Tongue (tissue), 2 donors: Measurements from ENCODE around the gene RMRP. TPM values are rescaled to one million over a fixed set of nuclear protein-coding genes. Genes with fewer than 3 reads are reported as not detected.
"Not testable (repeated sequence)": the region's sequence is repeated elsewhere in the genome, so short reads cannot be mapped to it uniquely, and the experiment has no call there.

Source experiments
- DNase-seq: peaks from one replicate; pipeline ENCODE4 v3.0.0-alpha.2; 2015
- total RNA-seq: library from RNA; depleted of rRNA; stranded (reverse); fragments of >200 nt; gene quantifications from one replicate; pipeline ENCODE4 v1.2.3, GENCODE V29; 2014

RMRP gene
- total RNA-seq, 1 donor from 2014 or later, result 2,887 TPM

DNA sequence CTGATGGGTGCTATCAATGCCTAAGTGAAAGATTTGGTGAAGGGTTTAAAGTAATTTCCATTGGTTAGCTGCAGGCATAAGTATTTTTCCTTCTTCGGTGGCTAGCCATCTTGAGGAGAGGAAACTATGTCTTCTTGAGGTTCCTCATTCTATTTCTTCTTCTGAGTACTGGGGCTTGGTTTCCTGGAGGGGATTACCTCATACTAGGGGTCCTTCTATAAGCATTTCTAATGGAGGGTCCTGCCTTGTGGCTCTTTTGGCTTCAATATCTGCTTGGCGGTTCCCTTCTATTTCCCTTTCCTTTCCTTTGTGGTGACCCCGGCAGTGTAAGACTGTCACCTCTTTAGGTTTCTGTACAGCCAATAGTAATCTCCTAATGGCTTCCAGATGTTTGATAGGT, 16.3 kb downstream of the RMRP start:
- not testable (repeated sequence) for DNase-seq

DNA sequence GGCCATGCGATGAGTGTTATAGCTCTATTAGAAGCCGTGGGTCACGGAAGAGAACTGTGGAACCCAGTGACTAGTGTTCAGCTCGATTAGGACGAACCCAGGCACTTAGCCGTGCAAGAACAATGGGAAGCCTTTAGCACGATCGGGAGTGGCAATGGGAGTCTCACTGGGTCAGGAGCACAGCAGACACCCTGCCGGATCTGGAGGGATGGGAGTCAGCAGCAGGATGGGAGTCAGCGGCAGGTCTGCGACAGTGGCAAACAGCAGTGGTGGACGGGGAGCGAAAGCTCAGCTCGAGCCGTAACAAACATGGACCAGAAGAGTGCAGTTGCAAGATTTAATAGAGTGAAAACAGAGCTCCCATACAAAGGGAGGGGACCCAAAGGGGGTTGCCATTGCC, 17.4 kb downstream of the RMRP start:
- DNase-seq, result not testable (repeated sequence)

DNA sequence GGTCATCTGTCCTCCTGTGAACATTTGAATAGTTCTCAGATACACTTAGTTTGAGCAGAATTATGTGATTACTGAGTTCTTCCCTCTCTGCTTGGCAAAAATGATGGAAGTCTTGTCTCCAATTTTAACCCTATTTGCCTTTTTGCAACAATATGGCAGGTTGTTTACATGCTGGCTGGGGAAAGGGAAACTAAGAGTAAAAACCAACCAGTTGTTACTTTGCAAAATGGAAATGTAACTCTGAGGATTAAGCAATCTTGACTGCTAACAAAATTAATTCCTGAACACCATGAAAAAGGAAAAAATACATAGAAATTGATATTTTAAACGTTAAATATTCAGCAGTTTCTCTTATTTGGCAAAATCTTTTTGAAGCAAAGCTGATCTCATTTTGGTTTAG, 18.2 kb downstream of the RMRP start:
- DNase-seq, result no peak

DNA sequence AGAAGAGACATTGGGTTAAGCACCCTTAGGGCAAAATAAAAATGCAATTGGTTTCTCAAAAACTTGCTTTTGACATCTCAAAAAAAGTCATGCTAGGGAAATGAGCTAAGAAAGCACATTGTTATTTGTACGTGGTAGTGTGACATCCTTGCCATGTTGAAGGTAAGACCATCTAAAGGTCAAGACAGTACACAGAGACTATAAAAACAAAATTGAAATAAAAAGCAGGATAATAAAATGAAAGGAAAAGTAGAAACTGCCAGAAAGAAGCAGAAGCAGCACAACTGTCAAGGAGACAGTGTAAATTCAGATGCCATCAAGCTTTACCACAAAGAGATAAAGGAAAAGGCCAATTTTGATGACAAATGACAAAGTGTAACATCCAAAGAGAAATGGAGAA, 18.6 kb downstream of the RMRP start:
- not testable (repeated sequence) for DNase-seq

DNA sequence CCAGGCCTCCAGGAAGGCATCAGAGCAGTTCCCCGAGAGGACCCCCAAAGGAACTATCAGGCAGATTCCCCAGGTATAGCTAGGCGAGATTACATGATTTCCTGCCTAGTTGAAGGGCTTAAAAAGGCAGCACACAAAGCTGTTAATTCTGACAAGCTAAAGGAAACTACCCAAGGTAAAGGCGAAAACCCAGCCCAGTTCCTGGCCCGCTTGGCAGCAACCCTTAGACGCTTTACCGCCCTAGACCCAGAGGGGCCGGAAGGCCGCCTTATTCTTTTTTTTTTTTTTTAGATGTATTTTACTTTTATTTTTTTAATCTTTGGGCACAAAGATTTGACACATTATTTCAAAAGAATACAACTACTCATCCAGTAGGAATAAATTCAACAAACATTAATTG, 19.1 kb downstream of the RMRP start:
- DNase-seq, result not testable (repeated sequence)

DNA sequence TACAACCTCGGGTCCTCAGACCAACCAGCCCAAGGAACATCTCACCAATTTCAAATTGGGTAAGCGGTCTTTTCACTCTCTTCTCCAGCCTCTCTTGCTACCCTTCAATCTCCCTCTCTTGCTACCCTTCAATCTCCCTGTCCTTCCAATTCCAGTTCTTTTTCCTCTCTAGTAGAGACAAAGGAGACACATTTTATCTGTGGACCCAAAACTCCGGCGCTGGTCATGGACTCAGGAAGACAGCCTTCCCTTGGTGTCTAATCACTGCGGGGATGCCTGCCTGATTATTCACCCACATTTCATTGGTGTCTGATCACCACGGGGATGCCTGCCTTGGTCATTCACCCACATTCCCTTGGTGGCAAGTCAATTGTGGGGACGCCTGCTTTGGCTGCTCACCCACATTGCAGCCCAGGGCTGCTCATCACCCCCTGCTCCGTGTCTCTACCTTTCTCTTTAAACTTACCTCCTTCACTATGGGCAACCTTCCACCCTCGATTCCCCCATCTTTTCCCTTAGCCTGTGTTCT, 20.3 kb downstream of the RMRP start:
- DNase-seq, result not testable (repeated sequence)

DNA sequence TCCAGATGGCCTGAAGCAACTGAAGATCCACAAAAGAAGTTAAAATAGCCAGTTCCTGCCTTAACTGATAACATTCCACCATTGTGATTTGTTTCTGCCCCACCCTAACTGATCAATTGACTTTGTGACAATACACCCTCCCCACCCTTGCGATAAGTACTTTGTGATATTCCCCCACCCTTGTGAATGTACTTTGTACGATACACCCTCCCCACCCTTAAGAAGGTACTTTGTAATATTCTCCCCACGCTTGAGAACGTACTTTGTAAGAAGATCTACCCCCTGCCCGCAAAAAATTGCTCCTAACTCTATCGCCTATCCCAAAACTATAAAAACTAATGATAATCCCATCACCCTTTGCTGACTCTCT, 21.0 kb downstream of the RMRP start:
- DNase-seq, result not testable (repeated sequence)

DNA sequence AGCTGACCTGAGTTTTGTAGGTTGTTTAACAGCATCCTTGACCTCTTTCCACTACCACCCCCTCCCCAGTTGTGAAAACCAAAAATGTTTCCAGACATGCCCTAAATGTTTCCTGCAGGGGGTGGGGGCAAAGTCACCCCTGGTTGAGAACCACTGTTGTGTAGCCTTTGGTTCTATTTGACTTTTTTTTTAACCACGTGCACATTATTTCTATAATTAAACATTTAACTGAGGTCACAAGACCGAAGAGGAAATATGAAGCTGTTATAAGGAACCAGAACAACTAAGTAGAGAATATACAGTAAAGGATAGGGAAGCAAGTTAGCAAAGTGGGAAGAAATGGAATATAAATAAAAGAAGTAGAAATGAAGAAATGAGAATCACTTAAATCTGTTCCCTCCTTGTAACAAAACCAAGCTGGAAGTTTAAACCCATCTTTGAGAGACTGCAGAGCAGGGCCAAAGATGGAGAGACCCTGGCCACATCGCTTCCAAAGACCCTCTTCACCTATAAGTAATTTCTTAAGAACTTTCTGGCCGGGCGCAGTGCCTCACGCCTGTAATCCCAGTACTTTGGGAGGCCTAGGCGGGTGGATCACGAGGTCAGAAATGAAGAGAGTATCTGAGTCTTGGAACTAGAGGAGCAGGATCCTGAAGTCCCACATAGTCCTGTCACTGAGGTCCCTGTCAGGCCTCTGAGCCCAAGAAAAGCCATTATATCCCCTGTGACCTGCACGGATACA, 21.5 kb downstream of the RMRP start:
- DNase-seq, result no peak

DNA sequence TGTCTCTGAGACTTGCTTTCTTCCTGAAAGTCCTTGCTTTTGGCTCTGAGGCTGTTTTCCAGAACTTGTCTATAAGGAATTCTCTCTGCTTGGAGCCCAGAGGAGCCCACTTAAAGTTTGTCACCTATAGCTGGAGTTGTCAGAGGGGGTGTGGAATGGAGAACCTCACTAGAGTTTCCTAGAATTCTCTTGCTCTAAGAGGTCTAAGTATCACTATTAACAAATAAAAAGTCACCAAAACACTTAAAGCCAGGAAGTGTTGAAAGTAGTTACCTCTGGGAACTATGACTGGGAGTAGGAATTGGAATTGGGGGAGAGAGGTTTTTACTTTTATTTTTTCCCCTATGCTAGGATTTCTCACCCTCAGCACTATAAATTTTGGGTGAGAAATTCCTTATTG, 22.1 kb downstream of the RMRP start:
- no peak for DNase-seq

DNA sequence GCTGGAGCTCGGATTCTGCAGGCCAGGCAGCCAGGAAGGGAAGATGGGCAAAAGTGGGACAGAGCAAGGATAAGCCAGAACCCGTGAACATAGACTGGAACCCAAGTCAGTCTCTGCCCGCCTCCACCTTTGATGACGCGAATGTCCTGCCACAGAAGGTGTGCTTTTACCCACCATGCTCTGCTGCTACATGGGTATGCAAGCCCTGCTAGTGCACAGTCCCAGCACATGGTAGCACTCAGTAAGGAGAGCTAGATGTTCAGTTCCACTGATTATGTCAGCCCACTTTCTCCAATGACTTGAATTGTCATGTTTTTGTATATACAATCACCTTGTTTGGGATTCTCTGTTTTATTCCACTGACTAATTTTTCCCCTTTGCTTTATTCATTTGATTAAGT, 28.2 kb downstream of the RMRP start:
- DNase-seq, result no peak

DNA sequence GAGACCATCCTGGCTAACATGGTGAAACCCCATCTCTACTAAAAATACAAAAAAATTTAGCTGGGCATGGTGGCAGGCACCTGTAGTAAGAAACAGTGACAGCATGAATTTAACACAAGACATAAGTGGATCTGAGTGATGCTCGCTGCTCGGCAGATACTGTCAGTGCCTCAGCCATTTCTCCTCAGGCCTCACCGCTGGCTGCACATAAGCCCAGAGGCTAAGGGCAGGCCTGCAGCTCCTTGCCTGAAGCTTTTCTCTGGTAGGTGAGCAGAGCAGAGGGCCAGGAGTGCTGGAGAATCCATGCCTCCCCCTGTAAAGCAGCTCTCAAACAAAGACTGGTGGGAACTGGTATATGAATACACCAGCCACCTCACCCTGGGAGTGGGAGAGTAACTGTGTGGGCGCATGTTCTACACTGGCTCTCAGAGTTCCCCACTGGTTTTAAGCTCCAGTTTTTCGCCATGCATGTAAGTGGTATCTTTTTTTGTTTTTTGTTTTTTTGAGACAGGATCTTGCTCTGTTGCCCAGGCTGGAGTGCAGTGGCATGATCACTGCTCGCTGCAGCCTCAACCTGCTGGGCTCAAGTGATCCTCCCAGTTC, 29.3 kb downstream of the RMRP start:
- DNase-seq, result no peak

DNA sequence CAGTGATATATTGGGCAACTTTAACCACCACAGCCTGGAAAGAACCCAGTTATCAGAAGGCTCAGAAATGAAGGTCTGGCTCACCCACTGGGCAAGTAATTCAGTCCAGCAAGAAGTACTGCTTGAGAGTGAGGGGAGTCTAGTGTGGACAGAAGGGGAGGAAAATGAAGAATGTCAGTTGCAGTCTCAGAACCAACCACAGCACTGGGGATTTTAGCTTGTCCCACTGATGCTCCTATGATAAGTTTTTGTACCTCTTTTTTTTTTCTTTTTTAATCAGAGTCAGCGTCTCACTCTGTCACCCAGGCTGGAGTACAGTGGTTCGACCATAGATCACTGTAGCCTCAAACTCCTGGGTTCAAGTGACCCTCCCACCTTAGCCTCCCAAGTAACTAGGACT, 30.2 kb downstream of the RMRP start:
- no peak for DNase-seq

DNA sequence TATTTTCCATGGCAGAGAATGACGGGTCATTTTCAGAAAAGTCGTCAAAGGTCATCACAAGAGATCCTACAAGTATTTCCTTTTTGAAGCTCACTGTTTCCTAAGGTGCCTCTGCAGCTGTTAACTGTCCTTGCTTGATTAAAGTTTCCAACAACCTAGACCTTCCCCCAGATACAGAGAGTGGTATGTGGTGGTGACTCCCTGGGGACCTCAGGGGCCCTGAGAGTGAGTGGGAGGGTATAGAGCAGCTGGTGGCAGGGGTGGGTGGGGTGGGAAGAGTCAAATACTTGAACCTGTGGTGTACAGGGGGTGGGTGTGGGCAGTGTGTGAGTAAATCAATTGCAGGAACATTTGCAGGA, 38.0 kb downstream of the RMRP start:
- no peak for DNase-seq

DNA sequence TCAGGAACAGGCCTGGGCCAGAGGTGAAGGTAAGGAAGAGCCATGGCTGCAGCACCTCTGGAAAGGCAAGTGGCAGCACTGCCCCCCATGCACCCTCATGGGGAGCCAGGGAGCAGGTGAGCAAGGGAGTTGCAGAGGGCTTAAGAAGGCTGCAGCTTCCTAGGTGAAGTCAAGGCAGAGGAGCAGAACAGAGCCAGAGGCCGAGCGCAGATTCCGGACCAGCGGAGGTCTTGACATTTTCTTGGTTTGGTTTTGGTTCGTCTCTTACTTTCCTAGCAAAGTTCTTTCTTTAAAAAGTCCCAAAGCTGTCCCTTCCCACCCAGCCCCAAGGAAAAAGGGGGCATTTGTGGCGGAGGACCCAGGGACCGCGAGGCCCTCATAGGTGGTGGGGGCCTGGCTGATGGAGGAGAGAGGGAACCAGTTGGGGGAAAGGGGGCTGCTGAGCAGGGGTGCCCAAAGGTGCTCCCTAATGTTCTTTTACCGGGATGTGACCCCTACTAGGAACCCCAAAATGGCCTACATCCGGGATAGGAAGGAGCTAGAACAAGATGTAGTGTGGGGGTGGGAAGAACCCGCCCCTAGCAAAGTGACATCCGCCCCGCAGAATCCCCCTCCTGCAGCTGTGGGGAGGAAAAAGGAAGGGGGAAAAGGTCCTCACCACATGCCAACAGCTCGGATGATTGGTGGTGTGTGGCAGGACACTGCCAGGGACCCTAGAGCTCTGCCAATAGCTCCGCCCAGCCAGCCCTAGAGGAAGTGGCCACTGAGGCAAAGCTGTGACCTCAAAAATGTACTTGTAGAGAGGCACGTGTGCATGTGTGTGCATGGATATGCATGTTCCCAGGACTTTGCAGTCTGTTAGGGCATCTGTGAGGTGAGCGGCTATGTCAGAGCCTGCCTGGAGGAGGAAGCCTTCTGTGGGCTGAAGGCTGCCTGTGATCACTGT, 38.7 kb downstream of the RMRP start:
- DNase-seq, result no peak

DNA sequence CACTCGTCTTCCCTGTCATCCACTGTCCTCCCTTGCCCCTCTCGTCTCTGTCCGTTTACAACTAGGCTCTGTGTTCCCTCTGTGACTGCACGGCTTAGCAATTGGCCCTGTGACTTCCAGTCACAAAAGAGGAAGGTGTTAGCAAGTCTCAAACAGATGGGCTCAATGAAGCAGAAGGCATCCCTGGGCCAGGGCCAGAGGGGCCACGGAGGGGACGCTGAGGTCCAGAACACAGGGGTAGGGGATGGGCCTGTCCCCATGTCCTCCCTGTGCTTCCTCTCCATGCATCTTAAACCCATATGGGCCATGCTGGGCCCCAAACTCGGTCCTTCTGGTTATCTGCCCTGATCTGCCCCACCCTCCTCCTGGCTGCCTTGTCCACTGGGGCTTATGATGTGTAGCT, 39.5 kb downstream of the RMRP start, which contains the start of gene CD72:
TSS of gene CD72 (minus strand) at position 89 of the 403 bp plus-strand sequence. CDS start 110 bp downstream, outside the sequence.
- DNase-seq, result no peak

DNA sequence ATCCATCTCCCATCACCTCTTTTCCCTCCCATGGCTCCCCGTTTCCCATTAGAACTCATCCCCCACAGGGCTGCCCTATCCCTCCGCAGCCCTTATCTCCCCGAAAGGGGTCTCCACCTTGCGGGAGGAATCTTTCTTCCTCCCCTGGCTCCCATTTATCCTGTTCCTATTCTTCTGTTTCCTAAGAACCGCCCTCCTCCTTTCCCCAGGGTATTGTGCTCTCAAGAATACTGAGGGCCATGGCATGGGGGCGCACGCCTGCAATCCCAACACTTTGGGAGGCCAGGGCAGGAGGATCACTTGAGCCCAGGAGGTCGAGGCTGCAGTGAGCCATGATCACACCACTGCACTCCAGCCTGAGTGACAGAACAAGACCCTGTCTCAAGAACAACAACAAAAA, 40.3 kb downstream of the RMRP start:
- DNase-seq, result no peak

DNA sequence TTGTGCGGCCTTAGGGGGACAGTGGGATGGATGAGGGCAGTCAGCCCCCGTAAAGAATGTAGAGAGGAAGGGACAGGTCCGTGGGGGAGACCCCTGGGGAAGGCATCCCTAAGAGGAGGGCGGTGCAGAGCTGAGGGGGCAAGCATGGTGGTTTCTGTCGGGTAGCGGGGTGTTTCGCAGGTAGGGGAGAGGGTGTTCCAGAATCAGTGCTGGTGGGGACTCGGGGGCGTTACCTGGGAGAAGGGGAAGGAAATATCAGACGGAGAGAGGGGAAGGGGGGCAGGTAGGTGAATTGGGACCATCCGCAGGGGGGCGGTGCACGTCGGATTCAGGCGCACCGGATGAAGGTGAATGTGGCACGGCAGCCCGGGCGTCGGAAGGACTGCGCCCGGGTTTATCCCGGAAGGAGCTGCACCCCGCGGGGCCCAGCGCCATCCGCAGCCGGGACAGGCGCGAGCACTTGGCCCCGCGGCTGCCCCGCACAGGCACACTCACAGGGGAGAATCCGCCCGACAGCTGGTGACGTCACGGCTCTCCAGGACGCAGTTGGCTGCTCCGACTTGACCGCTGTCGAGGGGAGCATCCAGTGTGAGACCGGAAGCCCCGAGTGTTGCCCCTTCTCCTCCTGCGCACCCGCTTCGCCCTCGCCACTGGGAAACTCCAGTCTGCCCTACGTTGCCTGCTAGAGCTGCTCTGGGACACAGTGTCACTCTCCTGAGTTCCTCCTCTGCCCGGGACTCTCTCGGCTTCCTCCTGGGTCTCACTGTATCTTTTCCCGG, 40.9 kb downstream of the RMRP start:
- DNase-seq, result peak; percentile 54

DNA sequence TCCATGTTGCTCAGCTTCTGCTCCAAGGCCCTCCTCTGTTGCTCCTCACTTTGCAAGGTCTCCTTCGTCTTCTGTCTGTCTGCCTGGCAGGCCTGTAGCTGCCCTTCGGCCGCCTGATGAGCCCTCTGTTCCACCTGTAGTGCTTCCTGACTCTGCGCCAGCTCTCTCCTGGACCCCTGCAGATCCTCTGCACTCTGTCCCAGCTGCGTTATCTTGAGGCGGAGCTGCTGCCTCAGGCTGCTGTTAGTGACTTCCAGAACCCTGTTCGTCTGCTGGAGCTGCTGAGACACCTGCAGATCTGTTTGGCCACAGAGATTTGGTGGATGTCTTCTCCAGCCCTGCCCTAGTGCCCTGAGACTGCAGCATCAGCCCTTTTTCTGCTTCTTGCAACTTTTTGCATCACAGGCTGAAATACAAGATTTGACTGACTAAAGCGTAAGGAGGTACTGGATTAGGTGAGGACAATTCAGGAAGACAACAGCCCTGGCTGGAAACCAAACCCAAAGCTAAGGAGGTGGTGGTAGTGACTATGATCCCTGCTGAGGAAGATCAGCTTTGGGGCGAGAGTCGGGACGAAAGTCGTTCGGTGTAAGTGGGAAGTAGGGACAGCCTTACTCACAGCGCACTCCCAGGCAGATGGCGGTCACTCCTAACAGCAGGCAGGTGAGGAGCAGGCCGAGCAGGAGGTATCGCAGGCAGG, 41.7 kb downstream of the RMRP start:
- DNase-seq, result no peak

DNA sequence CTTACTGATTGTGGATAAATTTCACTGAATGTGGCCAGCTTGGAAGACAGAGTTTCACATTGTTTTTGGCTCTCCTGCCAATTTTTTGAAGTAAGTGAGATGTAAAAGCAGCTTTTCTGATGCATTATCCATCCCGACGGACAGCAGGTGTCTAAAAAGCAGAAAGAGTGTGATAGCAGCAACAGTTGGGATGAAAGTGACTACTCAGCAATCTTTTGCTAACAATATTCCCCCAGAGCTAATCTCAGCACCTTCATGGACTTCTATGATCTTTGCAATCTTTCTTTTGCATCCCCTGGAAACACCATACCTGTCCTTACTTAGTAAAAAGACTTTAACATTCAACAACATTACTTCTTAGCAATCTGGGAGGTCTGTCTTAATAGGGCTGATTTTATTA, 45.0 kb downstream of the RMRP start:
- no peak for DNase-seq

DNA sequence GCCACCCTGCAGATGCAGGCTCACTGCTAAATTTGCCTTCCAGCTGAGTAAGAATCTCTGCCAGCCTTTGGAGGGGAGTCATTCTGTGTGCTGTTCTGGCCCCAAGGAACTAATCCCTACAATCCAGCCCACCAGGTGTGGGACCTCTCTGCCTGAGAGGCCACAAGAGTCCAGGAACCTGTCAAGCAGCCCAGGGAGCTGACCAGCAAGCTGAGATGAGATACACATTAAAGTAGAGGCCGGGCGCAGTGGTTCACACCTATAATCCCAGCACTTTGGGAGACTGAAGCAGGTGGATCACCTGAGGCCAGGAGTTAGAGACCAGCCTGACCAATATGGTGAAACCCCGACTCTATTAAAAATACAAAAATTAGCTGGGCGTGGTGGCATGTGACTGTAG, 45.8 kb downstream of the RMRP start:
- DNase-seq, result not testable (repeated sequence)

DNA sequence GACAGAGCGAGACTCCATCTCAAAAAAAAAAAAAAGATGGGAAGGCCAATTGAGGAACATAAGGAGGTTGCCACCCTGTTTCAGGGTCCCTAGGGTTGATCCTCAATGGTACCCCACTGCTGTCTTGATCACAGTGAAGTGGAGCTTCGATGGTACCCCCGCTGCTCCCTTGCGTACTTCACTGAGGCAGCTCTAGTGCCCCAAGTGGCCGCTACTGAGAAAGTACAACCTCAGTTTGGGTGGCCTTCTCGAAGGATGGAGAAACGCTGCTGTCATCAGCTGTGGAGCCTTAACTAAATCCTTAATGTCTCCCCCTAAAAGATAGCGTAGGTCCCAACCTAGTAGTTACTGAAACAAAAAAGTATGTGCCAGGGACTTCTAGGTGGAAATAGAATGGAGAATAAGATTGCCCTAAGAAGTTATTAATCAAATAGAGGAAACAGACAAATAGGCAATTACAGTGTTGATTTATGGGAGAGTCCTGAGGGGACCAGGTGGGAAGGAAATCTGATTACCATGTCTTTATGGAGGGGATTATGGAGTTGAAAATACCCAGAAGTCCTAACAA, 46.5 kb downstream of the RMRP start:
- DNase-seq, result peak; percentile 57
